GM21528 (cell line): Measurements from ENCODE around the gene CLEC16A.

Source experiments
- ATAC-seq: cut with Tn5 transposase; IDR thresholded peaks from one replicate; pipeline ENCODE4 v1.9.1; 2021; ENCODE audit warnings: mild to moderate bottlenecking, moderate library complexity; ENCODE audit not compliant: unreplicated experiment, low FRiP score

CLEC16A gene

DNA sequence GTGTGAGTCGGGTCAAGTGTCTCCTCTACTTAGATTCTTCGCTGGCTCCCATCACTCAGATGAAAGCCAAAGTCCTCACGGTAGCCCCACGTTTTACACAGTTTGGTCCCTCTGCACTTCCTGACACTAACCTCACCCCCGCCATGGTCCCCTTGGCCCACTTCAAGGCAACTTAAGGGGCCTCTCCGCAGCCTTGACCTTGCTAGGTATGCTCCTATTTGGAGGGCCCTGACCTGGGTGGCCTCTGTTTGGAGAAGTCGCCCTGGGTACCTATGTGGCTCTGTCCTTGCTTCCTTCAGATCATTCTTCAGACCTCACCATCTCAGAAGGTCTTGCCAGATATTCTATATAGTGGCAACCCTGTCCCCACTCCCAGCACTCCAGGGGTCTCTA, 201.5 kb downstream of the CLEC16A start:
- ATAC-seq, result no peak

DNA sequence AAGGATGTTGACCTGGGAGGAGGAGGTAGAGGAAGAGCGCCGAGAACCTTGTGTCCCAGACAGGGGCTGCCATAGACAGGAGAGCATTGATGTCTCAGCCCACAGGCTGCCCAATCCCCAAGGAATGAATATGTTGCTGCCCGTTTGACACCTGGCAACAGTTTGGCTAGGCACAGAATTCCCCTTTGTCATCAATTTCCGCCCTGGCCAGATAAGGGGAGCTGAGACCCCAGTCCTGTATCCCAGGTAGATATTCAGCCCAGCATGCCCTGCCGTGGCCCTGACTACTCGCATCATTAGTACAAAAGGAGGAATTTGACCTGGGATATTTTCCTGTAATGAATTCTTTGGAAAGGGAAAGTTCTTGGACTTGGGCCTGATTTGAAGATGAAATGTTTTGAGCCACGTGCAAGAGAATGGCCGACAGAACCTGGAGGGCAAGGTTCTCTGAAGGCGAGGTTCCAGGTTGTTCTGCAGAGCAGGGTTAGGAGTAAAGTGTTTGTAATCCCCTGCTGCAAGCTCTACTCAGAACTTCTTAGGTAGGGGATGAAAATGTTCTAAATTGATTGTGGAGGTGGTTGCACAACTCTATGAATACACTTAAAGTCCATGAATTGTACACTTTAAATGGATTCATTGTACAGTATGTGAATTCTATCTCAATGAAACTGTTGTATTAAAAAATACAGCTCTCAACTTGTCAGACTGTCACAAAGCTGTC, 202.8 kb downstream of the CLEC16A start:
- no peak for ATAC-seq

DNA sequence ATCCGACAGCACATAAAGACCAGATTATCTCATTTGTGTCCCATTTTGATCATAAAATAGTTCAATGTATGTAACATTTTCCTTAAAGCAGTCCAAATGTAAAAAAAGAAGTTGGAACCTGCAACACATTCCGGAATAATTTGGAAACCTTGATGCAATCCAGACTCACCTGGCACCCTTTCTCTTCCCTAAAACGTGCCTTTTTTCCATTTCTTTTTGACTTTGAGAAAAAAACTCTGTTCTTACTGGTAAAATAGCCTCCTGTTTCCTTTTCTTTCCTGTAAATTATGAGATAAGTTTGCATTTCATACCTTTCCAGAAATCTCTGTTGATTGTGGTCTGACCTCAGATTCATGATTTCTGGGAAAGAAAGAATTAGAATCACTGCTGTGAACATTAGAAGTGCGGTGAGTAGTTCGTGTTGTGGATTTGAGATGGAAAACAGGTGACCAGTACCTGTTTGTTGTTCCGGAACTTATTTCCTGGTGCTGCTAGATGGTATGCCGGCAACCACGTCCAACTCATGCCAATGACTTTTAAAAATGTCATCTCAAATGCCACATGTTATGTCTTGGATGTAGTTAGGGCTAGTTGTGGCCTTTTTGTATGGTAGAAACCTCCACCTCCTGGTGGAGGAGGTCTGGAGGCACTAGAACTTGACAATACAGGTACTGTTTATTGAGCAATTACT, 203.5 kb downstream of the CLEC16A start:
- no peak for ATAC-seq

DNA sequence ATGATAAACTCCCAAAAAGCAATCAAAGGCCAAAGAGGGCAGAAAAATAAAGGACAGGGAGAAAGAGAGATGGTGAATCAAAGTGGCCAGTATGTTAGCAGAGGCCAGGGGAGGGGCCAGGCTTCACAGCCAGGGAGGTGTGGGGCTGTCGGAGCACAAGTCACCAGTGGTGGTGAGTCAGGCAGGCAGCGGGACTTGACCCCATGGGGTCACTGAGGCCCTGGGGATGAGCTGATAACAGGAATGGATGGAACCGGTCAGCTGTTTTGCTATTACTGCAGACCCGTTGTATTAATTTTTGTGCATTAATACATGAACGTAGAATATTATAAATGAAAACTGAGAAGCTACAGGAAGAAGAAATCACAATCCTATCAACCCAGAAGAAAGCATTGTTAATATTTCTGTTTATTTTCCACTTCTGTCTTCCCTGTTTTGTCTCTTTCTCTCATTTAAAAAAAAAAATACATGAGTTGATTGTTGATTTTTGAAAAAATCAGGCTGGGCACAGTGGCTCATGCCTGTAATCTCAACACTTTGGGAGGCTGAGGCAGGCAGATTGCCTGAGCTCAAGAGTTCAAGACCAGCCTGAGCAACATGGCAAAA, 204.8 kb downstream of the CLEC16A start:
- no peak for ATAC-seq

GRCh38 chr16:11150190-11150589, 205.8 kb downstream of the CLEC16A start:
- no peak for ATAC-seq

- no peak for ATAC-seq
These were observed 207.0 kb downstream of the CLEC16A start for GRCh38 chr16:11151156-11151884.

DNA sequence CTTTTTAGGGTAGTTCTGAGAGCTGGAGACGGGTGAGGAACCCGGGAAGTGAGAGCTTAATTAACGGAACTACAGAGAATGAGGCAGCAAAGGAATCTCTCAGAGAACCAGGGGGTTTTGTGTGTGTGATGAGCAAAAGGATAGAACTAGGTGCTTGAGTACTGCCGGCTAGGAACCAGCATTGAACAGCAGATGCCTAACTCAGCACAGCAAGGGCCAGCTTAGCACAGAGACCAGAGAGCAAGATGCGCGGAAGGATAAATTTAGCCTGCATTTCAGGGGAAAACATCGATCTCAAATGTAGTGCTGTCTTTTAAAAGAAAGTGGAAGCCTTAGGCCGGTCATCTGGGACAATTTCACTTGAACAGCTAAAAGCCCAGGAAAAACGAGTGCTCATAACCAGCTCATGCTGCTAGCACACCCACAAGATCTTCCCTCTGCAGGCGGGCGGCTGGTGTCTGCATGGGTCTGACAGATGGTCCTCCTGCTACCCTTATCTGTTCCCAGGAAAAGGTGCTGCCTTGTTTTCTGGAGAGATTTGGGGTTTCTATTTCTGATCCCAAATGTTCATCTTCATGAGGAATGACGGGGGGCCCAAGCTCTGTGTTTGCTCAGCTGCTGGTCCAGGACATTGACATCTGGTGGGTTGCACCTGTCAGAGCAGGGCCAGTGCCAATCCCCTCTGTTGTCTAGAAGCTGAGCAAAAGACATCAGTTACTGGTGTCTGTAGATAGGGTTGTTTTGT, 207.7 kb downstream of the CLEC16A start:
- no peak for ATAC-seq

DNA sequence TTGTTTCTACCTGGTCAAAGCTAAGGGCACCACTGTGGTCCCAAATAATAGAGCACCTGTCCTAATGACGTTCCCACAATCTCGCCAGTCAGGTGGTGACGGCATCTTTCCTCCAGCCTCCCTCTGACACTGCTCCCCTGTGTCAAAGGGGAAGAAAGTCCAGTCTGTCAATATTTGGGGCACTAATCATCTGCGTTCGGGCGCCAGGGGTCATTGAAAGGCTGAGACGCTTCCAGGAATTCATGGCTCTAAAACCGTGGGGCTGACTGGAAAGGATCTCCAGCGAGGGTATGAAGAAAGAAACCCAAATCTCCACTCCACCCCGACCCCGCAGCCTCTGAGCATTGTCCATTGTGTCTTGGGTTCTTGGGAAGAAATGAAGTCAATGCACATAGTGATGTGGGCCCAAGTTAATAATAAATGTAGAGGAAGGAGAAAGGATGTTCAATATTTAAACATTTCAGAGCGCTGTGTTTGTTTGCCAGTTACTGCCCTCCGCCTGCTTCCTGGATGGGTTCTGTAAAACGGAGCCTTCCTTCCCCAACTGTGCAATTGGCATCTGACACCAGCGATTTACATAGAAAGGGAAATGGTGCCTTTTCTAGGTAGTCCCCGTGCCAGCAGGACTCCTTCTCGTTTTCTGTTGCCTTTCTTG, 208.4 kb downstream of the CLEC16A start:
- no peak for ATAC-seq

- ATAC-seq, result no peak
These were observed 211.0 kb downstream of the CLEC16A start for GRCh38 chr16:11155284-11155806.

- ATAC-seq, result no peak
These were observed 212.0 kb downstream of the CLEC16A start for GRCh38 chr16:11156401-11156800.

- ATAC-seq, result no peak
These were observed 212.8 kb downstream of the CLEC16A start for GRCh38 chr16:11157143-11157542.

GRCh38 chr16:11158018-11158417, 213.7 kb downstream of the CLEC16A start:
- no peak for ATAC-seq

DNA sequence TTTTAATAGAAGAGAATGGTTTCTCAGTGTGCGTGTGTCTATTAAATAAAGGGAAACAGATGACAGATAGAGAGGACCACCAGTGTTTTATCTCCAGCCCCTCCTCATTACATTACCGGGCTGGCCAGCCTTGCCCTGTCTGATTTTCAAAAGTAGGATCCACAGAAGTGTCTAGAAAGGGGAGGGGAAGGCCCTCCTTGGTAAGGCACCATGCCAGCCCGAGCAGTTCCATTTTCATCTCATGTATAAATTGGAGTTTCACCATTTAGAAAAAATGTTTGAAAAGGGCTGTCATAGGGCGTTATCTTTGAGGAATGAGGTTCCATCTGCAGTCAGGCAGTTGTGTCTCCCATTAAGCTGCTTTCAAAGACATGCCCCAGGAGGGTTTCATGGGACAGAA, 214.9 kb downstream of the CLEC16A start:
- ATAC-seq, result no peak

GRCh38 chr16:11160676-11161115, 216.3 kb downstream of the CLEC16A start:
- no peak for ATAC-seq

GRCh38 chr16:11161439-11161838, 217.1 kb downstream of the CLEC16A start:
- no peak for ATAC-seq

DNA sequence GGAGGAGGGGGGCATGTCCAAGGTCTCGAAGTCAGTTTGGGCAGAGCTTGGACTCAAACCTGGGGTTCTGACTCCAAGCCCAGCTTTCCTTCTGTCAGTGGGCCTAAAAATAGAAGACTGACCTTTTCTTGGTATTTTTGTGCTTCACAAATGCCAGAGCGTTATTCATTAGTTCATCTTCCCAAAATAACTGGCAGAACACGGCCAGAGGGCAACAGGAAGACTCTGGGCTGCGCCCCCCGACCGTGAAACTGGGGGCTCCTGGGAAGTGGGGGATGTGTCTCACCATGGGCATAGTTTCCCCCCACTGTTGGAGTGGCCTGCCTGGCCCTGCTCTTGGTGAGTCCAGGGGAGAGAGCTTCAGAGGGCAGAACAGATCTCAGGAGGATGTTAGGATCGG, 217.6 kb downstream of the CLEC16A start:
- ATAC-seq, result no peak

- ATAC-seq, result no peak
These were observed 218.4 kb downstream of the CLEC16A start for GRCh38 chr16:11162586-11163268.

DNA sequence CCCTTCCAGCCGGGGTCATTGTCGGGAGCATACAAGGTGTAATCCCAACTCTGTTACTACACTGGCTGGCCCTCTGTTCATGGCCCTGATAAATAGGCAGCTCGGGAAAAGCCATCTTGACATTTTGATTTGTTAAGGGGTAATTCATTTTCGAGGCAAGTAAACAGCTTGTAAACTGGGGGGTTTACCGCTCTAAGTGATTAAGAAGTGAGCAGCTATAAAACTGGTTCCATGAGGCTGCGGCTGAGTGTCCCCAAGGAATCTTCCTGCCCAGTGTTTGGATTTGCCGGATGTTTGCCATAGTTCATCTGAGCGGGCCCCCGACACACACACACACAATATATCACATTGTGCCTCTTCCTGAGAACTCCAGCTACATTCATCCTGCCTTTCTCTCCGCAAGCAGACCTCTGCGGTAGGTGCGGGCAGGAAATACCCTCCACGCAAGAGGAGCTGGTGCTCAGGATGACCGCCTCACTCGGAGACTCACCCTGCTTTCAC, 219.4 kb downstream of the CLEC16A start:
- ATAC-seq, result no peak
